ENCODE results near the gene ATAD3C. TPM values are rescaled to one million over a fixed set of nuclear protein-coding genes. Genes with fewer than 3 reads are reported as not detected.

The ATAD3C gene
- total and polyA plus RNA-seq, 10 of the 15 experiments (the other 5 are each of a cell fraction or from before 2014, with no cell fraction given), result 0.03 to 3.1 (median 0.86) TPM

DNA sequence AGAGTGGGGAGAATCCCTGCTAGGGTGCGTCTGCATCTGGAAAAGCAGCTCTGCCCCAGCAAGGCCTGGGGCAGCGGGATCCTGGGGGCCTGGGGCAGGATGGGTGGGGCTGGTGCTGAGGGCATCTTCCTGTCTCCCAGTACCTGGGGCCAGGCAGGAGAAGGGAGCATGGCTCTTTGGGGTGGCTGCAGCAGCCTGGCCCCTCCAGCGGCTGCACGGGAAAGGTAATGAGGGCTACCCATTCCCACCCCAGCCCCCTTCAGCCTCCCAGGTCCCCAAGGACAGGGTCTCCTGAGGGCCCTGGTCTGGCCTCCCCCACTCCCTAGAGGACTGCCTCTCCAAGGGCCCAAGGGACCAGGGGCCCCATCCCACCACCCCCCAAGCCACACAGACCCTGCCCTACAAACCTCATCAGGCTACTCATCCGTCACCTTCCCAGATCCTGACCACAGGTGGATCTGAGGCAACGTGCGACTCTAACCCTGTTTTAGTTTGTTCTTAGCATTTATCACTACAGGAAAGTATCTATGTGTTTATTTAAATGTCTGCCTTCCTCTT is 27.5 kb upstream of the ATAD3C start:
- no TSS peak for BruUV-seq (replicated peaks)
- Histone ChIP-seq H3K27me3 (replicated peaks in 1 of 2; ENCODE audit: control insufficient read depth in 2 of 2, insufficient read depth in 2 of 2, low read length in 1 of 2) (no peaks in the 10 kb centered on the region), H3K4me2 (ENCODE audit: control insufficient read depth, insufficient read depth) (0 out of 2 replicates have a peak overlapping the region, but pooled peaks have one; percentile 15), H3K9ac (ENCODE audit: control insufficient read depth, insufficient read depth, low read length) (no peak overlapping the region; the same call in 1 of the 2 replicates), H4K20me1 (ENCODE audit: control insufficient read depth, insufficient read depth) (no peaks in the 10 kb centered on the region), H2AFZ (ENCODE audit: control insufficient read depth, low read depth, low read length) (no peak overlapping the region), H3K9me3 (replicated peaks; ENCODE audit: control insufficient read depth, insufficient read depth, low read length) (no peaks in the 10 kb centered on the region), H3K36me3 (ENCODE audit: control insufficient read depth in 2 of 2, insufficient read depth in 2 of 2, low read length in 1 of 2) (no peaks in the 10 kb centered on the region), H3K4me3 (no peak overlapping the region), H3K4me1 (ENCODE audit: control insufficient read depth, insufficient read depth, low read length) (peaks cover 25% of the 10 kb centered on the region), H3K79me2 (ENCODE audit: control insufficient read depth, insufficient read depth, low read length) (no peaks in the 10 kb centered on the region), H3K27ac (ENCODE audit: control insufficient read depth, insufficient read depth) (no peak overlapping the region)
- CTCF ChIA-PET, result interaction anchor here (1.1 kb wide), 1 partner anchor 84 kb away, joined by 4 read pairs; no protein-coding TSS in a partner anchor
- ATAC-seq, result peak; percentile 7
- RAD21 ChIA-PET (ENCODE audit: unreplicated experiment), result interaction anchor here (1.2 to 1.5 kb wide), 2 partner anchors 16 to 19 kb away, joined by 5 read pairs; no protein-coding TSS in a partner anchor
- no peak for DNase-seq (ENCODE audit: low read depth, low spot score)
- FAIRE-seq, result no peak
- POLR2A ChIA-PET, result interaction anchor here (1.0 to 2.2 kb wide), 3 partner anchors 13 to 16 kb away, joined by 3 to 9 read pairs (median 3); no protein-coding TSS in a partner anchor
- intact Hi-C loops (cut with micrococcal nuclease; ENCODE audit: unreplicated experiment) (no loop called here), in situ Hi-C loops (cut with MboI) (no loop called here)
- SMC1A ChIA-PET (ENCODE audit: uncharacterized antibody, unreplicated experiment), result no interaction called here
- 65% methylated on average over 7 of the region's 7 CpGs for WGBS (ENCODE audit: insufficient coverage, insufficient replicate concordance, low lambda C conversion rate, missing lambda C conversion rate)
- TF ChIP-seq IKZF2 (IDR thresholded peaks at IDR 0.05), result 0 out of 4 replicates have a peak, but pooled peaks of 1 of the 2 experiments have one; percentile 15
- peak; percentile 55 for TF ChIP-seq MEF2B (IDR thresholded peaks at IDR 0.05; ENCODE audit: partially characterized antibody, poor library complexity, severe bottlenecking)
- TF ChIP-seq SIN3A (IDR thresholded peaks at IDR 0.05; ENCODE audit: low read depth, low read length), result no peak
- TF ChIP-seq NR2C2 (IDR thresholded peaks at IDR 0.05; ENCODE audit: borderline replicate concordance, control insufficient read depth, insufficient read length, low read depth), result no peak
- no peak for TF ChIP-seq NR2F1 (conservative IDR thresholded peaks at IDR 0.05)
- TF ChIP-seq ZZZ3 (IDR thresholded peaks at IDR 0.05; ENCODE audit: control insufficient read depth, insufficient read length, low read depth), result no peak

Data from GM12878 (cell line).